Measurements from ENCODE around the gene PLEKHG2. TPM values are rescaled to one million over a fixed set of nuclear protein-coding genes. Genes with fewer than 3 reads are reported as not detected.

Gene PLEKHG2
- total RNA-seq, 1 experiment from 2014 or later, result 29.0 TPM

DNA sequence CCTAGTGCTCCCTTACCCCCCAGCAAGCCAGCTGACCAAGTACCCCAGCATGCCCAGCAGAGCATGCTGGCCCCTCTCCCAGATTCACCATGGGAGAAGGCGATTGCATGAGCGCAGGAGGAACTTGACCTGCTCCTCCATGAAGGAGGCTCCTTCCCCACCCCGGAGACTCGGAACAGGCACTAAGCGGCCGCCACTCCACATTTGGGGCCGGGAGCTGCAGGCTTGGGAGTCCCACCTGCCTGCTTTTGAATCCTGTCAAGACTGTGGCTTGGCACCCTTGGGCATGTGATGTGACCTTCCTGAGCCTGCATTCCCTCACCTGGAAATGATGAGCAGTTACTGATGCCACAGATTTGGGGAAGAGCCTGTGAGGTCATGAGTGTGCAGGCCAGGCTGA is 55.5 kb downstream of the PLEKHG2 start:
- TF ChIP-seq EGR1 (IDR thresholded peaks at IDR 0.05; ENCODE audit: low read depth) (no peak), ZFX (IDR thresholded peaks at IDR 0.05) (no peak), SRF (IDR thresholded peaks at IDR 0.05; ENCODE audit: low read depth) (no peak), JUND (IDR thresholded peaks at IDR 0.05) (no peak), SIN3A (IDR thresholded peaks at IDR 0.05; ENCODE audit: low read depth) (no peak), POLR2AphosphoS5 (IDR thresholded peaks at IDR 0.05; ENCODE audit: low read depth, low read length) (no peak), ELF1 (IDR thresholded peaks at IDR 0.05; ENCODE audit: borderline replicate concordance, low read depth) (no peak), RAD21 (IDR thresholded peaks at IDR 0.05; ENCODE audit: low read depth) (no peak), POLR2A (IDR thresholded peaks at IDR 0.05; ENCODE audit: borderline replicate concordance, extremely low read depth, insufficient read depth, insufficient read length) (no peak), TCF7L2 (IDR thresholded peaks at IDR 0.05; ENCODE audit: borderline replicate concordance, extremely low read depth, insufficient read depth, insufficient read length) (no peak), YY1 (IDR thresholded peaks at IDR 0.05; ENCODE audit: extremely low read depth, insufficient replicate concordance, low read depth, low read length) (no peak), ZNF274 (IDR thresholded peaks at IDR 0.05; ENCODE audit: low read depth, low read length) (no peak), SP1 (IDR thresholded peaks at IDR 0.05; ENCODE audit: low read depth) (no peak)
- TF ChIP-seq, protein P1, sequence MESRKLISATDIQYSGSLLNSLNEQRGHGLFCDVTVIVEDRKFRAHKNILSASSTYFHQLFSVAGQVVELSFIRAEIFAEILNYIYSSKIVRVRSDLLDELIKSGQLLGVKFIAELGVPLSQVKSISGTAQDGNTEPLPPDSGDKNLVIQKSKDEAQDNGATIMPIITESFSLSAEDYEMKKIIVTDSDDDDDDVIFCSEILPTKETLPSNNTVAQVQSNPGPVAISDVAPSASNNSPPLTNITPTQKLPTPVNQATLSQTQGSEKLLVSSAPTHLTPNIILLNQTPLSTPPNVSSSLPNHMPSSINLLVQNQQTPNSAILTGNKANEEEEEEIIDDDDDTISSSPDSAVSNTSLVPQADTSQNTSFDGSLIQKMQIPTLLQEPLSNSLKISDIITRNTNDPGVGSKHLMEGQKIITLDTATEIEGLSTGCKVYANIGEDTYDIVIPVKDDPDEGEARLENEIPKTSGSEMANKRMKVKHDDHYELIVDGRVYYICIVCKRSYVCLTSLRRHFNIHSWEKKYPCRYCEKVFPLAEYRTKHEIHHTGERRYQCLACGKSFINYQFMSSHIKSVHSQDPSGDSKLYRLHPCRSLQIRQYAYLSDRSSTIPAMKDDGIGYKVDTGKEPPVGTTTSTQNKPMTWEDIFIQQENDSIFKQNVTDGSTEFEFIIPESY (IDR thresholded peaks at IDR 0.05; ENCODE audit: extremely low read depth, insufficient replicate concordance, low read length), result no peak
- TF ChIP-seq, protein P2, sequence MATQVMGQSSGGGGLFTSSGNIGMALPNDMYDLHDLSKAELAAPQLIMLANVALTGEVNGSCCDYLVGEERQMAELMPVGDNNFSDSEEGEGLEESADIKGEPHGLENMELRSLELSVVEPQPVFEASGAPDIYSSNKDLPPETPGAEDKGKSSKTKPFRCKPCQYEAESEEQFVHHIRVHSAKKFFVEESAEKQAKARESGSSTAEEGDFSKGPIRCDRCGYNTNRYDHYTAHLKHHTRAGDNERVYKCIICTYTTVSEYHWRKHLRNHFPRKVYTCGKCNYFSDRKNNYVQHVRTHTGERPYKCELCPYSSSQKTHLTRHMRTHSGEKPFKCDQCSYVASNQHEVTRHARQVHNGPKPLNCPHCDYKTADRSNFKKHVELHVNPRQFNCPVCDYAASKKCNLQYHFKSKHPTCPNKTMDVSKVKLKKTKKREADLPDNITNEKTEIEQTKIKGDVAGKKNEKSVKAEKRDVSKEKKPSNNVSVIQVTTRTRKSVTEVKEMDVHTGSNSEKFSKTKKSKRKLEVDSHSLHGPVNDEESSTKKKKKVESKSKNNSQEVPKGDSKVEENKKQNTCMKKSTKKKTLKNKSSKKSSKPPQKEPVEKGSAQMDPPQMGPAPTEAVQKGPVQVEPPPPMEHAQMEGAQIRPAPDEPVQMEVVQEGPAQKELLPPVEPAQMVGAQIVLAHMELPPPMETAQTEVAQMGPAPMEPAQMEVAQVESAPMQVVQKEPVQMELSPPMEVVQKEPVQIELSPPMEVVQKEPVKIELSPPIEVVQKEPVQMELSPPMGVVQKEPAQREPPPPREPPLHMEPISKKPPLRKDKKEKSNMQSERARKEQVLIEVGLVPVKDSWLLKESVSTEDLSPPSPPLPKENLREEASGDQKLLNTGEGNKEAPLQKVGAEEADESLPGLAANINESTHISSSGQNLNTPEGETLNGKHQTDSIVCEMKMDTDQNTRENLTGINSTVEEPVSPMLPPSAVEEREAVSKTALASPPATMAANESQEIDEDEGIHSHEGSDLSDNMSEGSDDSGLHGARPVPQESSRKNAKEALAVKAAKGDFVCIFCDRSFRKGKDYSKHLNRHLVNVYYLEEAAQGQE (IDR thresholded peaks at IDR 0.05; ENCODE audit: low read depth), result no peak
- TF ChIP-seq, protein P3, sequence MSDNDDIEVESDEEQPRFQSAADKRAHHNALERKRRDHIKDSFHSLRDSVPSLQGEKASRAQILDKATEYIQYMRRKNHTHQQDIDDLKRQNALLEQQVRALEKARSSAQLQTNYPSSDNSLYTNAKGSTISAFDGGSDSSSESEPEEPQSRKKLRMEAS (IDR thresholded peaks at IDR 0.05), result no peak
- TF ChIP-seq, protein P4, sequence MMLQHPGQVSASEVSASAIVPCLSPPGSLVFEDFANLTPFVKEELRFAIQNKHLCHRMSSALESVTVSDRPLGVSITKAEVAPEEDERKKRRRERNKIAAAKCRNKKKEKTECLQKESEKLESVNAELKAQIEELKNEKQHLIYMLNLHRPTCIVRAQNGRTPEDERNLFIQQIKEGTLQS (IDR thresholded peaks at IDR 0.05), result no peak
- H3K27ac ChIP-seq (ENCODE audit: low read depth, low read length), result no peak overlapping the region
- ChIA-PET CTCF (no interaction called here), POLR2A (no interaction called here), RAD21 (ENCODE audit: low non-redundant PET in 1 of 2, low total read pairs in 2 of 2, uncharacterized antibody in 2 of 2, unreplicated experiment in 2 of 2) (no interaction called here)
- H3K9me2 ChIP-seq (ENCODE audit: insufficient read depth), result no peaks in the 10 kb centered on the region
- ATAC-seq, result no peak
- no peak overlapping the region for H2AFZ ChIP-seq (ENCODE audit: low read depth, low read length, poor library complexity, severe bottlenecking)
- H4K20me1 ChIP-seq (ENCODE audit: insufficient read depth), result no peaks in the 10 kb centered on the region
- DNase-seq (ENCODE audit: low read depth, low spot score), result no peak
- H3K79me2 ChIP-seq (ENCODE audit: insufficient read depth, low read length), result peaks cover 21% of the 10 kb centered on the region; the same call in 1 of the 2 replicates
- no peaks in the 10 kb centered on the region for H3K4me1 ChIP-seq (ENCODE audit: control insufficient read depth in 1 of 2, insufficient read depth in 2 of 2, low read length in 2 of 2)
- no TSS peak for BruUV-seq (replicated peaks)
- no peaks in the 10 kb centered on the region for H3K9me3 ChIP-seq (ENCODE audit: control insufficient read depth in 1 of 2, insufficient read depth in 1 of 2, low read depth in 1 of 2, low read length in 2 of 2)
- H3K36me3 ChIP-seq (ENCODE audit: control insufficient read depth in 1 of 2, insufficient read depth in 2 of 2, low read length in 2 of 2), result peaks cover 51 to 76% of the 10 kb centered on the region in 2 experiments
- intact Hi-C loops (cut with micrococcal nuclease), result no loop called here
- H3K4me3 ChIP-seq (replicated peaks in 1 of 2; ENCODE audit: low read depth in 1 of 2, low read length in 2 of 2), result no peak overlapping the region
- H3K27me3 ChIP-seq (ENCODE audit: insufficient read depth, low read length), result no peaks in the 10 kb centered on the region
- no peak overlapping the region for H3K4me2 ChIP-seq (ENCODE audit: low read length)
- no peak overlapping the region for H3K9ac ChIP-seq (ENCODE audit: low read length)
